ENCODE data around the gene PLP1.
A peak's percentile ranks its signal among the peaks of the same experiment; 100 is the strongest.

Gene PLP1

DNA sequence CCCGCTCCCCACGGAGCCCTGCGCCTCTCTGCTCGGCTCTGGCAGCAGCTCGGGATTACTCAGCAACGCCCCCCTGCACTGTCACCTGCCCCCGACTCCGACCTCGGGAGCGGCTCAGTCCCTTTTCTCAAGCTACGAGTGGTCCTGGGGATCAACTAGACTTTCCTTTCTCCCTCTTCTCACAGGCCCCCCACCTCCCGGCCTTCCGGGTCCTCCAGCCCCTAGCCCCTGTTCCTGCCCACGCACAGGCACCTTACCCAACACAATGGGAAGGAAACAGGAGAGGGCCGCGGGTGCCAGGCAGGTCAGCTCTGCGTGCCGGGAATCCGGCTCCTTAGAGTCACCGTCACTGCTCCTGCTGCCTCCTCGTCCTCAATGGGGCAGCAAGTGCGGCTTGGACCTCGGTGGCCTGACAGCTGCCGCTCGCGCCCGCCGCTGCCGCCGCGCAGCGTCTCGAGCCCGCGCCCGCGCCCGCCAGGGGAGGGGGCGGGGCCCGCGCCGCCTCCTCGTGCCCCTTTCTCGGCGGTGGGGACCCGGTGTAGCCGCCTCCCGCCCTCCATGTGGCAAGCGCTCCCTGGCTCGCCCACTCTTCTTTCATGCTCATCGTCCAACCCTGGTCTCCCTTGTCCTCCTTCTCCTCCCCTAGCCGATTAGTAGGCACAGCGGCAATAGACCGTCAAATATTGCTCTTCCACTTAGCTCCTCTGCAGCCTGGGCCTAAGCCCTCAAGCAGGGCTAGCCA lies 55.3 kb downstream of the PLP1 start, which contains the start of gene RAB9B:
RAB9B (minus strand) TSS at position 455 of the 742 bp plus-strand sequence. CDS start 6,473 bp downstream, outside the sequence.
- peak; percentile 67 for DNase-seq

DNA sequence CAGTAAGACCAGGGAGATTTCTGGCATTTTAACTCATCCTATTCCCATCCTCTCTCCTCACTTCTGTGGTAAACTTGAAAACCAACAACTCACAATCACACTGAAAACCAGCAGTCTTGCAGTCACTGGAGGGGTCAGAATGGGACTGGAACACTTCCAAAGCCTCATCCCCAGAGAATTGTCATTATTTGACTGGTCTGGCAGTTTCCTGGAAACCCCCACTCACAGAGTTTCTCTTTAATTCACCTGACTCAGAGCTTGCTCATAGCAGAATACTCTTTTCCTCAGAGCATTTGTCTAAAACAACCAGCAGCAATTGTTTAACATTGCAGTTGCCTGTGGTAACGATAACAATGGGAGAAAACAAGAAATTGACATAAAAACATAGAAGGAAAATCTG lies 62.8 kb downstream of the PLP1 start:
- peak; percentile 28 for DNase-seq

Measured in stimulated activated CD4-positive, alpha-beta T cell treated with anti-CD3 and anti-CD28 coated beads, Interleukin-4, amount 100 ng/mL, for 24 hours (primary cell).